ENCODE measurements around the gene KIF5A. TPM values are rescaled to one million over a fixed set of nuclear protein-coding genes. Genes with fewer than 3 reads are reported as not detected.

Gene KIF5A
- polyA plus RNA-seq, 3 donors = 0.01 TPM; not detected in 2

- Histone ChIP-seq H3K4me1 (ENCODE audit: control insufficient read depth in 1 of 2, insufficient read depth in 2 of 2, low read length in 2 of 2) (peaks cover 18 to 42% of the 10 kb centered on the region in 2 donors), H3K36me3 (replicated peaks in 1 of 2; ENCODE audit: control insufficient read depth in 1 of 2, insufficient read depth in 2 of 2, low read length in 2 of 2) (peaks cover 0 to 13% of the 10 kb centered on the region in 2 donors), H3K27me3 (ENCODE audit: control insufficient read depth in 2 of 2, insufficient read depth in 2 of 2, low read length in 2 of 2) (peaks cover 27 to 37% of the 10 kb centered on the region in 2 donors), H3K27ac (ENCODE audit: low read depth in 1 of 2, low read length in 2 of 2) (peak overlapping the region in 1 of 2 donors; percentile 82), H3K4me3 (replicated peaks in 1 of 3; ENCODE audit: low read depth in 2 of 3, low read length in 3 of 3) (peak overlapping the region; percentile 73 to 96 (median 94)), H3K9ac (ENCODE audit: insufficient read depth, low read length, poor library complexity, severe bottlenecking) (peak overlapping the region; percentile 93), H3K79me2 (ENCODE audit: insufficient read depth, low read length) (peaks cover 27% of the 10 kb centered on the region), H3K4me2 (replicated peaks; ENCODE audit: extremely low read depth, low read length, poor library complexity, severe bottlenecking) (peak overlapping the region; percentile 94), H2AFZ (ENCODE audit: insufficient read depth, low read depth, low read length, poor library complexity, severe bottlenecking) (peak overlapping the region; percentile 98), H3K9me3 (replicated peaks in 1 of 2; ENCODE audit: control insufficient read depth in 1 of 2, insufficient read depth in 1 of 2, low read length in 2 of 2) (no peaks in the 10 kb centered on the region), H4K20me1 (ENCODE audit: insufficient read depth, low read length) (no peaks in the 10 kb centered on the region)
- intact Hi-C loops (cut with micrococcal nuclease) = loop anchor here (5.0 to 10.0 kb wide), 3 partner anchors 70 to 207 kb away; partner anchors contain the start of genes ARHGAP9 (in 2 of the 2), CDK4 (in 1 of the 2) and MARCHF9 (in 1 of the 2)
- Mint-ChIP-seq H3K27me3 (ENCODE audit: low read depth in 3 of 3) (peaks cover 34 to 39% (median 35%) of the 10 kb centered on the region in 3 donors), H3K36me3 (peaks cover 19 to 20% of the 10 kb centered on the region in 2 donors), H3K4me3 (peak overlapping the region; percentile 99 to 100), H3K27ac (peak overlapping the region; percentile 84 to 96 (median 87)), H3K4me1 (peaks cover 48% of the 10 kb centered on the region), H3K9me3 (peaks cover 0 to 11% (median 2%) of the 10 kb centered on the region in 7 donors)
- DNase-seq = no peak
- TF ChIP-seq, protein P1, sequence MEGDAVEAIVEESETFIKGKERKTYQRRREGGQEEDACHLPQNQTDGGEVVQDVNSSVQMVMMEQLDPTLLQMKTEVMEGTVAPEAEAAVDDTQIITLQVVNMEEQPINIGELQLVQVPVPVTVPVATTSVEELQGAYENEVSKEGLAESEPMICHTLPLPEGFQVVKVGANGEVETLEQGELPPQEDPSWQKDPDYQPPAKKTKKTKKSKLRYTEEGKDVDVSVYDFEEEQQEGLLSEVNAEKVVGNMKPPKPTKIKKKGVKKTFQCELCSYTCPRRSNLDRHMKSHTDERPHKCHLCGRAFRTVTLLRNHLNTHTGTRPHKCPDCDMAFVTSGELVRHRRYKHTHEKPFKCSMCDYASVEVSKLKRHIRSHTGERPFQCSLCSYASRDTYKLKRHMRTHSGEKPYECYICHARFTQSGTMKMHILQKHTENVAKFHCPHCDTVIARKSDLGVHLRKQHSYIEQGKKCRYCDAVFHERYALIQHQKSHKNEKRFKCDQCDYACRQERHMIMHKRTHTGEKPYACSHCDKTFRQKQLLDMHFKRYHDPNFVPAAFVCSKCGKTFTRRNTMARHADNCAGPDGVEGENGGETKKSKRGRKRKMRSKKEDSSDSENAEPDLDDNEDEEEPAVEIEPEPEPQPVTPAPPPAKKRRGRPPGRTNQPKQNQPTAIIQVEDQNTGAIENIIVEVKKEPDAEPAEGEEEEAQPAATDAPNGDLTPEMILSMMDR (IDR thresholded peaks at IDR 0.05) = no peak
- no CpG with 5 or more reads among the region's 9 CpGs for WGBS (ENCODE audit: insufficient coverage)
These were observed 2.4 kb upstream of the KIF5A start for GRCh38 chr12:57547288-57548012.

- H4K20me1 ChIP-seq (ENCODE audit: insufficient read depth, low read length) = no peaks in the 10 kb centered on the region
These were observed 1.9 kb upstream of the KIF5A start for GRCh38 chr12:57548013-57548315.

More at GRCh38 chr12:57548013-57548315, 1.9 kb upstream of the KIF5A start:
- Mint-ChIP-seq H3K9me3 (peaks cover 0 to 11% (median 2%) of the 10 kb centered on the region in 7 donors), H3K4me3 (no peak overlapping the region), H3K27me3 (ENCODE audit: low read depth in 3 of 3) (peaks cover 39 to 42% (median 40%) of the 10 kb centered on the region in 3 donors), H3K27ac (no peak overlapping the region), H3K36me3 (peaks cover 14 to 15% of the 10 kb centered on the region in 2 donors), H3K4me1 (peaks cover 48% of the 10 kb centered on the region)
- no peaks in the 10 kb centered on the region for H3K9me3 ChIP-seq (replicated peaks in 1 of 2; ENCODE audit: control insufficient read depth in 1 of 2, insufficient read depth in 1 of 2, low read length in 2 of 2)
- intact Hi-C loops (cut with micrococcal nuclease) = loop anchor here (5.0 to 10.0 kb wide), 3 partner anchors 71 to 207 kb away; partner anchors contain the start of genes ARHGAP9 (in 2 of the 2), CDK4 (in 1 of the 2) and MARCHF9 (in 1 of the 2)
- H3K27ac ChIP-seq (ENCODE audit: low read depth in 1 of 2, low read length in 2 of 2) = no peak overlapping the region
- H3K4me2 ChIP-seq (replicated peaks; ENCODE audit: extremely low read depth, low read length, poor library complexity, severe bottlenecking) = no peak overlapping the region
- peaks cover 27% of the 10 kb centered on the region for H3K79me2 ChIP-seq (ENCODE audit: insufficient read depth, low read length)
- H3K4me1 ChIP-seq (ENCODE audit: control insufficient read depth in 1 of 2, insufficient read depth in 2 of 2, low read length in 2 of 2) = peaks cover 18 to 42% of the 10 kb centered on the region in 2 donors
- peaks cover 27 to 37% of the 10 kb centered on the region in 2 donors for H3K27me3 ChIP-seq (ENCODE audit: control insufficient read depth in 2 of 2, insufficient read depth in 2 of 2, low read length in 2 of 2)
- no peak overlapping the region for H2AFZ ChIP-seq (ENCODE audit: insufficient read depth, low read depth, low read length, poor library complexity, severe bottlenecking)
- WGBS (ENCODE audit: insufficient coverage) = no CpG with 5 or more reads among the region's 2 CpGs
- TF ChIP-seq, protein P1 (IDR thresholded peaks at IDR 0.05) = no peak
- no peak for DNase-seq
- peaks cover 0 to 8% of the 10 kb centered on the region in 2 donors for H3K36me3 ChIP-seq (replicated peaks in 1 of 2; ENCODE audit: control insufficient read depth in 1 of 2, insufficient read depth in 2 of 2, low read length in 2 of 2)
- H3K9ac ChIP-seq (ENCODE audit: insufficient read depth, low read length, poor library complexity, severe bottlenecking) = no peak overlapping the region
- no peak overlapping the region for H3K4me3 ChIP-seq (replicated peaks in 1 of 3; ENCODE audit: low read depth in 2 of 3, low read length in 3 of 3)

Measured in CD14-positive monocyte (primary cell).